GM23338 (cell line): ENCODE measurements around the gene CCR6.

Experiments used
- TF ChIP-seq, protein P1 (sequence below): IDR thresholded peaks from 2 replicates; pipeline ENCODE4 v1.6.1; 2016; ENCODE audit warnings: antibody characterized with exemption
- TF ChIP-seq, protein P2 (sequence below), 2 experiments: fragments of 200-600 bp in 1 of 2; sonication (generic) in 1 of 2; conservative IDR thresholded peaks; 2 replicates each; pipeline versions ENCODE4 v1.5.1 to v1.6.1; 2016 to 2017; ENCODE audit warnings: antibody characterized with exemption in 2 of 2, low read depth in 2 of 2, mild to moderate bottlenecking in 2 of 2, moderate library complexity in 1 of 2
- TF ChIP-seq, protein P3 (sequence below): IDR thresholded peaks from one replicate; pipeline ENCODE4 v1.6.1; 2018; ENCODE audit warnings: antibody characterized with exemption; ENCODE audit not compliant: unreplicated experiment

DNA sequence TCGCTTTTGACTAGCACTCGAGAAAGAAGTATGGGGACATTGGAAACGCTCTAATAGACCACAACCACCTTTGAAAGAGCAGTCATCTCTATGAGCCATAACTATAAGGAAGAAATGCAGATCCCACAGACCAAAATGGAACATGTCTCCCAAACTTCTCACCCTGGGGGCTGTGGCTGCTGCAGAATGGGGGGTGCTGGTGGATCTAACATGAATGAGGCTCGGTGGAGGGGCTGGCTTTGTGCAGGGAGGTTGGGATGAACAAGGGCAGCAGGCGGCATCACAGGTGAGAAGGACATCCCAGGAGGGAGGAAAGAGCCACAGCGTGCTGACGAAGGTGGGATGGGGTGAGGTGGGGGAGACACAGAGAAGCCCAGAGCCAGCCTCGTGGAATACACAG, 10.5 kb upstream of the CCR6 start:
- TF ChIP-seq, protein P1, sequence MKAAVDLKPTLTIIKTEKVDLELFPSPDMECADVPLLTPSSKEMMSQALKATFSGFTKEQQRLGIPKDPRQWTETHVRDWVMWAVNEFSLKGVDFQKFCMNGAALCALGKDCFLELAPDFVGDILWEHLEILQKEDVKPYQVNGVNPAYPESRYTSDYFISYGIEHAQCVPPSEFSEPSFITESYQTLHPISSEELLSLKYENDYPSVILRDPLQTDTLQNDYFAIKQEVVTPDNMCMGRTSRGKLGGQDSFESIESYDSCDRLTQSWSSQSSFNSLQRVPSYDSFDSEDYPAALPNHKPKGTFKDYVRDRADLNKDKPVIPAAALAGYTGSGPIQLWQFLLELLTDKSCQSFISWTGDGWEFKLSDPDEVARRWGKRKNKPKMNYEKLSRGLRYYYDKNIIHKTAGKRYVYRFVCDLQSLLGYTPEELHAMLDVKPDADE: no peak
- TF ChIP-seq, protein P2, sequence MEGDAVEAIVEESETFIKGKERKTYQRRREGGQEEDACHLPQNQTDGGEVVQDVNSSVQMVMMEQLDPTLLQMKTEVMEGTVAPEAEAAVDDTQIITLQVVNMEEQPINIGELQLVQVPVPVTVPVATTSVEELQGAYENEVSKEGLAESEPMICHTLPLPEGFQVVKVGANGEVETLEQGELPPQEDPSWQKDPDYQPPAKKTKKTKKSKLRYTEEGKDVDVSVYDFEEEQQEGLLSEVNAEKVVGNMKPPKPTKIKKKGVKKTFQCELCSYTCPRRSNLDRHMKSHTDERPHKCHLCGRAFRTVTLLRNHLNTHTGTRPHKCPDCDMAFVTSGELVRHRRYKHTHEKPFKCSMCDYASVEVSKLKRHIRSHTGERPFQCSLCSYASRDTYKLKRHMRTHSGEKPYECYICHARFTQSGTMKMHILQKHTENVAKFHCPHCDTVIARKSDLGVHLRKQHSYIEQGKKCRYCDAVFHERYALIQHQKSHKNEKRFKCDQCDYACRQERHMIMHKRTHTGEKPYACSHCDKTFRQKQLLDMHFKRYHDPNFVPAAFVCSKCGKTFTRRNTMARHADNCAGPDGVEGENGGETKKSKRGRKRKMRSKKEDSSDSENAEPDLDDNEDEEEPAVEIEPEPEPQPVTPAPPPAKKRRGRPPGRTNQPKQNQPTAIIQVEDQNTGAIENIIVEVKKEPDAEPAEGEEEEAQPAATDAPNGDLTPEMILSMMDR (conservative IDR thresholded peaks at IDR 0.05; ENCODE audit: low read depth in 2 of 2): no peak
- TF ChIP-seq, protein P3, sequence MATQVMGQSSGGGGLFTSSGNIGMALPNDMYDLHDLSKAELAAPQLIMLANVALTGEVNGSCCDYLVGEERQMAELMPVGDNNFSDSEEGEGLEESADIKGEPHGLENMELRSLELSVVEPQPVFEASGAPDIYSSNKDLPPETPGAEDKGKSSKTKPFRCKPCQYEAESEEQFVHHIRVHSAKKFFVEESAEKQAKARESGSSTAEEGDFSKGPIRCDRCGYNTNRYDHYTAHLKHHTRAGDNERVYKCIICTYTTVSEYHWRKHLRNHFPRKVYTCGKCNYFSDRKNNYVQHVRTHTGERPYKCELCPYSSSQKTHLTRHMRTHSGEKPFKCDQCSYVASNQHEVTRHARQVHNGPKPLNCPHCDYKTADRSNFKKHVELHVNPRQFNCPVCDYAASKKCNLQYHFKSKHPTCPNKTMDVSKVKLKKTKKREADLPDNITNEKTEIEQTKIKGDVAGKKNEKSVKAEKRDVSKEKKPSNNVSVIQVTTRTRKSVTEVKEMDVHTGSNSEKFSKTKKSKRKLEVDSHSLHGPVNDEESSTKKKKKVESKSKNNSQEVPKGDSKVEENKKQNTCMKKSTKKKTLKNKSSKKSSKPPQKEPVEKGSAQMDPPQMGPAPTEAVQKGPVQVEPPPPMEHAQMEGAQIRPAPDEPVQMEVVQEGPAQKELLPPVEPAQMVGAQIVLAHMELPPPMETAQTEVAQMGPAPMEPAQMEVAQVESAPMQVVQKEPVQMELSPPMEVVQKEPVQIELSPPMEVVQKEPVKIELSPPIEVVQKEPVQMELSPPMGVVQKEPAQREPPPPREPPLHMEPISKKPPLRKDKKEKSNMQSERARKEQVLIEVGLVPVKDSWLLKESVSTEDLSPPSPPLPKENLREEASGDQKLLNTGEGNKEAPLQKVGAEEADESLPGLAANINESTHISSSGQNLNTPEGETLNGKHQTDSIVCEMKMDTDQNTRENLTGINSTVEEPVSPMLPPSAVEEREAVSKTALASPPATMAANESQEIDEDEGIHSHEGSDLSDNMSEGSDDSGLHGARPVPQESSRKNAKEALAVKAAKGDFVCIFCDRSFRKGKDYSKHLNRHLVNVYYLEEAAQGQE: no peak
